ENCODE results near the gene QKI. TPM values are rescaled to one million over a fixed set of nuclear protein-coding genes. Genes with fewer than 3 reads are reported as not detected.

The QKI gene
- total and polyA plus RNA-seq, 9 donors = 110 to 256 (median 229) TPM

- H3K9me3 ChIP-seq (replicated peaks; ENCODE audit: control insufficient read depth, low read depth, low read length) = no peaks in the 10 kb centered on the region
- no peaks in the 10 kb centered on the region for H3K27me3 ChIP-seq (ENCODE audit: control insufficient read depth, insufficient read depth, low read length)
- DNase-seq = no peak
- H3K4me3 ChIP-seq (ENCODE audit: low read length) = no peak overlapping the region
- H3K4me1 ChIP-seq (ENCODE audit: control insufficient read depth, insufficient read depth, low read length) = no peaks in the 10 kb centered on the region
- H3K36me3 ChIP-seq (ENCODE audit: control insufficient read depth, insufficient read depth, low read length) = peaks cover 5% of the 10 kb centered on the region
- no peak overlapping the region for H3K27ac ChIP-seq (ENCODE audit: low read length)
Observed at GRCh38 chr6:163516908-163517307, 102.4 kb downstream of the QKI start.

GRCh38 chr6:163520956-163521355 lies 106.4 kb downstream of the QKI start:
- H3K9me3 ChIP-seq (replicated peaks; ENCODE audit: control insufficient read depth, low read depth, low read length) = no peaks in the 10 kb centered on the region
- no CpG with 5 or more reads among the region's 4 CpGs for WGBS (ENCODE audit: insufficient coverage)
- H3K4me3 ChIP-seq (ENCODE audit: low read length) = no peak overlapping the region
- no peaks in the 10 kb centered on the region for H3K27me3 ChIP-seq (ENCODE audit: control insufficient read depth, insufficient read depth, low read length)
- no peaks in the 10 kb centered on the region for H3K4me1 ChIP-seq (ENCODE audit: control insufficient read depth, insufficient read depth, low read length)
- H3K27ac ChIP-seq (ENCODE audit: low read length) = no peak overlapping the region
- DNase-seq = no peak
- H3K36me3 ChIP-seq (ENCODE audit: control insufficient read depth, insufficient read depth, low read length) = peaks cover 2% of the 10 kb centered on the region

- H3K4me1 ChIP-seq (ENCODE audit: control insufficient read depth, insufficient read depth, low read length) = no peaks in the 10 kb centered on the region
- WGBS (ENCODE audit: insufficient coverage) = no CpG with 5 or more reads among the region's 1 CpG
- no peak overlapping the region for H3K4me3 ChIP-seq (ENCODE audit: low read length)
- no peaks in the 10 kb centered on the region for H3K9me3 ChIP-seq (replicated peaks; ENCODE audit: control insufficient read depth, low read depth, low read length)
- no peaks in the 10 kb centered on the region for H3K27me3 ChIP-seq (ENCODE audit: control insufficient read depth, insufficient read depth, low read length)
- peaks cover 2% of the 10 kb centered on the region for H3K36me3 ChIP-seq (ENCODE audit: control insufficient read depth, insufficient read depth, low read length)
- no peak for DNase-seq
- no peak overlapping the region for H3K27ac ChIP-seq (ENCODE audit: low read length)
Observed at GRCh38 chr6:163522033-163522432, 107.5 kb downstream of the QKI start.

- Histone ChIP-seq H3K36me3 (ENCODE audit: control insufficient read depth, insufficient read depth, low read length) (no peaks in the 10 kb centered on the region), H3K27ac (ENCODE audit: low read length) (no peak overlapping the region), H3K27me3 (ENCODE audit: control insufficient read depth, insufficient read depth, low read length) (no peaks in the 10 kb centered on the region), H3K4me3 (ENCODE audit: low read length) (no peak overlapping the region), H3K9me3 (replicated peaks; ENCODE audit: control insufficient read depth, low read depth, low read length) (no peaks in the 10 kb centered on the region), H3K4me1 (ENCODE audit: control insufficient read depth, insufficient read depth, low read length) (peaks cover 5% of the 10 kb centered on the region)
- no peak for DNase-seq
Observed at GRCh38 chr6:163525926-163526325, 111.4 kb downstream of the QKI start.

- Histone ChIP-seq H3K9me3 (replicated peaks; ENCODE audit: control insufficient read depth, low read depth, low read length) (no peaks in the 10 kb centered on the region), H3K4me3 (ENCODE audit: low read length) (no peak overlapping the region), H3K27me3 (ENCODE audit: control insufficient read depth, insufficient read depth, low read length) (no peaks in the 10 kb centered on the region), H3K27ac (ENCODE audit: low read length) (no peak overlapping the region), H3K36me3 (ENCODE audit: control insufficient read depth, insufficient read depth, low read length) (no peaks in the 10 kb centered on the region), H3K4me1 (ENCODE audit: control insufficient read depth, insufficient read depth, low read length) (peaks cover 10% of the 10 kb centered on the region)
- no peak for DNase-seq
- WGBS (ENCODE audit: insufficient coverage) = no CpG with 5 or more reads among the region's 1 CpG
Observed at GRCh38 chr6:163526346-163526745, 111.8 kb downstream of the QKI start.

GRCh38 chr6:163527291-163527690 lies 112.8 kb downstream of the QKI start:
- 60% methylated on average over 1 of the region's 3 CpGs for WGBS (ENCODE audit: insufficient coverage)
- no peaks in the 10 kb centered on the region for H3K9me3 ChIP-seq (replicated peaks; ENCODE audit: control insufficient read depth, low read depth, low read length)
- peaks cover 12% of the 10 kb centered on the region for H3K4me1 ChIP-seq (ENCODE audit: control insufficient read depth, insufficient read depth, low read length)
- DNase-seq = no peak
- H3K27me3 ChIP-seq (ENCODE audit: control insufficient read depth, insufficient read depth, low read length) = no peaks in the 10 kb centered on the region
- H3K27ac ChIP-seq (ENCODE audit: low read length) = no peak overlapping the region
- H3K36me3 ChIP-seq (ENCODE audit: control insufficient read depth, insufficient read depth, low read length) = no peaks in the 10 kb centered on the region
- no peak overlapping the region for H3K4me3 ChIP-seq (ENCODE audit: low read length)

- Histone ChIP-seq H3K4me1 (ENCODE audit: control insufficient read depth, insufficient read depth, low read length) (peaks cover 16% of the 10 kb centered on the region), H3K27ac (ENCODE audit: low read length) (no peak overlapping the region), H3K36me3 (ENCODE audit: control insufficient read depth, insufficient read depth, low read length) (no peaks in the 10 kb centered on the region), H3K9me3 (replicated peaks; ENCODE audit: control insufficient read depth, low read depth, low read length) (no peaks in the 10 kb centered on the region), H3K27me3 (ENCODE audit: control insufficient read depth, insufficient read depth, low read length) (no peaks in the 10 kb centered on the region), H3K4me3 (ENCODE audit: low read length) (no peak overlapping the region)
- no peak for DNase-seq
- no CpG with 5 or more reads among the region's 3 CpGs for WGBS (ENCODE audit: insufficient coverage)
Observed at GRCh38 chr6:163529605-163530004, 115.1 kb downstream of the QKI start.

- Histone ChIP-seq H3K27ac (ENCODE audit: low read length) (no peak overlapping the region), H3K9me3 (replicated peaks; ENCODE audit: control insufficient read depth, low read depth, low read length) (no peaks in the 10 kb centered on the region), H3K4me3 (ENCODE audit: low read length) (no peak overlapping the region), H3K27me3 (ENCODE audit: control insufficient read depth, insufficient read depth, low read length) (no peaks in the 10 kb centered on the region), H3K36me3 (ENCODE audit: control insufficient read depth, insufficient read depth, low read length) (peaks cover 2% of the 10 kb centered on the region), H3K4me1 (ENCODE audit: control insufficient read depth, insufficient read depth, low read length) (peaks cover 16% of the 10 kb centered on the region)
- DNase-seq = no peak
- no CpG with 5 or more reads among the region's 3 CpGs for WGBS (ENCODE audit: insufficient coverage)
Observed at GRCh38 chr6:163530406-163530805, 115.9 kb downstream of the QKI start.

GRCh38 chr6:163531122-163531521 lies 116.6 kb downstream of the QKI start:
- 49% methylated on average over 2 of the region's 2 CpGs for WGBS (ENCODE audit: insufficient coverage)
- Histone ChIP-seq H3K27me3 (ENCODE audit: control insufficient read depth, insufficient read depth, low read length) (no peaks in the 10 kb centered on the region), H3K9me3 (replicated peaks; ENCODE audit: control insufficient read depth, low read depth, low read length) (no peaks in the 10 kb centered on the region), H3K27ac (ENCODE audit: low read length) (peak overlapping the region; percentile 22), H3K4me3 (ENCODE audit: low read length) (no peak overlapping the region), H3K36me3 (ENCODE audit: control insufficient read depth, insufficient read depth, low read length) (peaks cover 2% of the 10 kb centered on the region), H3K4me1 (ENCODE audit: control insufficient read depth, insufficient read depth, low read length) (peaks cover 16% of the 10 kb centered on the region)
- DNase-seq = peak; percentile 47

- WGBS (ENCODE audit: insufficient coverage) = 87% methylated on average over 2 of the region's 5 CpGs
- Histone ChIP-seq H3K4me1 (ENCODE audit: control insufficient read depth, insufficient read depth, low read length) (peaks cover 16% of the 10 kb centered on the region), H3K27ac (ENCODE audit: low read length) (peak overlapping the region; percentile 16), H3K9me3 (replicated peaks; ENCODE audit: control insufficient read depth, low read depth, low read length) (no peaks in the 10 kb centered on the region), H3K36me3 (ENCODE audit: control insufficient read depth, insufficient read depth, low read length) (peaks cover 4% of the 10 kb centered on the region), H3K4me3 (ENCODE audit: low read length) (no peak overlapping the region), H3K27me3 (ENCODE audit: control insufficient read depth, insufficient read depth, low read length) (no peaks in the 10 kb centered on the region)
- DNase-seq = no peak
Observed at GRCh38 chr6:163532526-163533078, 118.1 kb downstream of the QKI start.

- Histone ChIP-seq H3K4me1 (ENCODE audit: control insufficient read depth, insufficient read depth, low read length) (peaks cover 18% of the 10 kb centered on the region), H3K4me3 (ENCODE audit: low read length) (no peak overlapping the region), H3K27me3 (ENCODE audit: control insufficient read depth, insufficient read depth, low read length) (no peaks in the 10 kb centered on the region), H3K36me3 (ENCODE audit: control insufficient read depth, insufficient read depth, low read length) (peaks cover 5% of the 10 kb centered on the region), H3K27ac (ENCODE audit: low read length) (no peak overlapping the region), H3K9me3 (replicated peaks; ENCODE audit: control insufficient read depth, low read depth, low read length) (no peaks in the 10 kb centered on the region)
- DNase-seq = no peak
- 50% methylated on average over 1 of the region's 2 CpGs for WGBS (ENCODE audit: insufficient coverage)
Observed at GRCh38 chr6:163533443-163533842, 118.9 kb downstream of the QKI start.

All from muscle of leg (tissue), 11 donors.